LHCN-M2 (cell line): ENCODE measurements around the gene TCEANC2. TPM values are rescaled to one million over a fixed set of nuclear protein-coding genes. Genes with fewer than 3 reads are reported as not detected.
"Not testable (repeated sequence)": the region's sequence is repeated elsewhere in the genome, so short reads cannot be mapped to it uniquely, and the experiment has no call there.

Experiments used
- DNase-seq: peaks from one replicate; pipeline ENCODE4 v3.0.0-alpha.2; 2012; ENCODE audit warnings: low read depth
- total RNA-seq: library from RNA; depleted of rRNA; stranded (reverse); fragments of >200 nt; gene quantifications from 2 replicates; pipeline ENCODE4 v1.2.3, GENCODE V29; 2014

Gene TCEANC2
- total RNA-seq, 1 experiment from 2014 or later: 4.6 TPM

DNA sequence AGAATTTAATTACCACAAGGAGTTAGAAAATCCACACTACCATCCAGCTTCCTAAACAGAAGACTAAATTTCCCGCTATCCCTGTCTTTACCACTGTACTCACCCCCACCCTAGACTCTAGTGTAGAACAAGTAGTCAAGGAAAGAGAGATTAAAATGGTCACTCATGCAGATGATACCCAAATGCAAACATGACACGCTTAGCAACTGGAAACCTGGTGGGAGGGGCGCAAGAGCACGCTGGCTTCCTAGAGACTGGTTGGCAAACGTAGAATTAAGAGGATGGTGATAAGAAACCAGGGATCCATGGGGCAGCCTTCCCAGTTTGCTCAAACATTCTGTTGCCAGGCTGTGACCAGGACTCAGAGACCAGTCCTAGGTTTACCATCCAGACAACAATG is 25.6 kb upstream of the TCEANC2 start:
- DNase-seq: no peak

DNA sequence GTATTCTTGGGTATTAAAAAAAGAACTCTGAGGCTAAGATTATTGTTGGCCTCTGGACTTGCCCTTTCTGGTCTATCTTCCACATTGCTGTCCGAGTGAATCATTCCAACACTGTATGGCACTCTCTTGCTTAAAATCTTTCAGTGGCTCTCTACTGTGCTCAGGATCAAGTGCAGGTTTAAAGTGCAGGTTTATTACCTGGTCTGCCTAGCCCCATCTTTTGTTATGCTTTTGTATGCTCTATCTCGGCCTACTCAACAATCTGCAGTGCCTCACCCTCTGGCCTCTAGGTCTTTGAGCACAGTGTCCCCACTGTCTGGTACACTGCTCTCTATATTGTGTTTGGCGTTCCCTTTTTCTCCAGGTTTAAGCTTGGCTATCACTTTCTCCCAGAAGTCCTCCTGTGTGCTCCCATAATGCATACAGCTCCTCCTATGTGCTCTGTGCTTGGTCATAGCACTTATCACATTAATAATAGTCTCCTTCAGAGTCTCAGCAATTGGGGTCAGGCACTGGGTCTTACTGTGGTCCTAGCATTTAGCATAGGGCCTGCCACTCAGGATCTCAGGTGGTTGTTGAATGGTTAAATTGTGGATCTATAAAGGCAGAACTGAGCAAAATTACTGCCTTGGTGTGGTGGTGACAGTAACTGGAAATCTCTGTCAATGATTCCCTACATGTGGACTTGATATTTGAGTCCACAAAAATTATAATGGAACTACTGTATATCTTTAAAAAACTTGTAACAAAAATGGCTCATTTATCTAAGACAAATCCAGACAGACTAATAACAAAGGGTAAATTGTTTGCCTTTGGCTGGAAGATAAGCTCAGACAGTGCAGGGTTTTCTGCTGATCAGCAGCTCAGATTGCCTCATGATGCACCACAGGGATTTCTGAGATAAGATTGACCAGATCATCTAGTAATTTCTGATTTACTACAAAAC is 24.8 kb upstream of the TCEANC2 start:
- no peak for DNase-seq

DNA sequence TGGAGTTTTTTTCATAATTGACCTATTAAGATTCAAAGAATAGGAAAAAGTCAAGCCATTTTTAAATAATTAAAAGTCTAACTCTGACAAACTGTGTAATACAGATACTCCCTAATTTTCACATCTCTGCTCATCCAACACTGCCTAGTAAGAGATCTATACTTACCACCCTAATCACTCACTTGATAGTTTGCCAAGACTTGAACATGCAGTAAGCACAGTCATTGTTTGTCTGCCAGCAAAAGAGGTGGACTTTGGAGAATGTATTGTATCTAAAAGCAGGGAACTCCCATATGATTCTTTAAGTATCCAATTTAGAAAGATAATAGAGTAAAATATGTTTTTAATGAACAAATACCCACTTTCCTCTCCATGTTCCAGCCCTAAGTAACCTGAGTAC is 15.9 kb upstream of the TCEANC2 start:
- no peak for DNase-seq

DNA sequence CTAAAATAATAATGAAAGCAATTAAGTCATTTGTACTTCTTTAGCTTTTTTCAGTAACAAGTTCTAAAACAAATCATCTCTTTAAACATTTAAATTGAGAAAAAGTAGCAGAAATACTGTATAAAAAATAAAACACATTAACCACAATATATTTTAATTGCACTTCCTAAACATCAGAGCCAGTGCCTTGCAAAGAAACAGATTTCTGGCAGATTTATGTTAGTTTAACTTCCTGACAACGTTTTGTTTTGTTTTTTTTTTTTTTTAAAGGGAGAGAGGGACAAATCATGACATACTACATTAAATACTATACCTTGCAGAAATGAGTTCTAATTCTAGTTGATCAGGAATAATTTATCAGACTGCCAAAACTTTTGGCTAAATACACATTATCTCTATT is 11.6 kb upstream of the TCEANC2 start:
- no peak for DNase-seq

DNA sequence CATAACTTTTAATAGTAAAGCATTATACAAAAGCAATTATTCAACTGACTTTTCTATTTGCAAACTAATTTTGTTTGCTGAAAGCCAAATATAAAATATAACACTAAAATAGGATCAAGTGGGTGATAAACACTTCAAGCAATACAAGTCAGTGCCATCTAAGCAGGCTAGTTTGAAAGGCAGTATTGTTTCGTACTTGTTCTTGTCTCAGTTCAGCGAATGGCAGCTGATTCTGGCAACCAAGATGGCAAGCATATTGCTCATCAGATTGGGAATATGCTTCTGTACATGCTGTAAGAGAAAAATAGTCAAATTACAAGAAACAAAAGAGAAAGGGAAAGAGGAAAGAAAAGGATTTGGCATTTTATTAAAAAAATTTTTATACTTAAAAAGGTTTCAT is 7.9 kb upstream of the TCEANC2 start:
- DNase-seq: no peak

DNA sequence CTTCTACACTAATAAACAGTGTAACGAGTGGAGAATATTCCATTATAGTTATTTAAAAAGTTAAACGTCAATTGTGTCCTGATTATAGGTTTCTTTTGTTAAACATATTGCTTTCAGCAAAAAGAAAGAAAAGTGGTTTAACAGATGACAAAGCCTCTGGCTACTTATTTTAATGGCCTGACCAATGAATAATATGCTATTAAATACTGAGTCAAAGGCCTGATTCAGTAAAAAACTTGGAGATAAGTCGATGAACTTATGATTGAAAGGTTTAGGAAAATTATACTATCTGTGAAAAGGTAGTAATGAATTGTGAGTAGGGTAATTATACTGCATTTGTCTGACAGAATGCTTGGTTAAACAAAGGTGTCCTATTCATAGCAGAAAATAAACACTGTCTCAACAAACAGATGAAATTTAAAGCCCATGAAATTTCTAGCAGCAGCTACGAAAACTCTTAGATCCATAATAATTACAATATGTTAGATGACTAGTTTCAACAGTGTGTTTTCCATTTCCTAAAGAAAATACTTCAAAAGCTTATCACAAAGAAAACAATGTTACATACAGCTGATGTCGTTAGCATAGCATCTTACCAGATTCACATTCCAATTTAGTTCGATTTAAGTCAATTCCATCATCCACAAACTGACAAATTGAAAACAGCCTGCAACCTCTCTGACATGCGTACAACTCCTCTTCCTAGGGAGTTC is 6.6 kb upstream of the TCEANC2 start:
- no peak for DNase-seq

DNA sequence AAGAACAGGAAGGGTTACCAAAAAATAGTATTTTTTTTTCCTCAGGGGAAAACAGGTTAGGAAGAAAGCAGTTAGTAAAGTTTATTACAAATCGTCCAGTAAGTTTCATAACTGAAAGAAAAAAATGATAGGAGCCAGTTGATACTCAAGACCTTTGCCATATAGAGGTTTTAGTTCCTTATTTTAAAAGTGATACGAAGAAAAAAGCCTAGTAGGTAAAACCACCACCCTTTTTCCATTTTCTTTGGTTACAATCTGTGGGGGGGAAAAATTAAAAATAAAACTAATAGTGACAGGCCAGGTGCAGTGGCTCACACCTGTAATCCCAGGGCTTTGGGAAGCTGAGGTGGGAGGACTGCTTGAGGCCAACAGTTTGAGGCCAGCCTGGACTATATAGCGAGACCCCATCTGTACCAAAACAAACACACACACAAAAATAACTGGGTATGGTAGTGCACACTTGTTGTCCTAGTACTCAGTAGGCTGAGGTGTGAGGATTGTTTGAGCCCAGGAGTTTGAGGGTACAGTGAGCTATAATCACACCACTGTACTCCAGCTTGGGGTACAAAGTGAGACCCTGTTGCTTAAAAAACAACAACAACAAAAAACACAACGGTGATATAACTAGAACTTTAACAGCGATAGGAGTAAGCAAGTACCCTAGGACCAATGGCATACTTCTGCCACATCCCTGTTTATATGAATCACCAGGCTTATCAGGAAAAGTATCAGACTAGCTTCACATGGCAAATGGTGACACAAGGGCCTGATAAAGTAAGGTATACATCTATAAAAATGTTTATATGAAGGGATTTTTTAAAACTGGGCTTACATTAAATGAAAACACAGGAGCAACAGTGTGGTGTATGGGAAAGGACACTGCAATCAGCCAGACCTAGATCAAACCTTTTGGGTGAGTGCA is 5.8 kb upstream of the TCEANC2 start:
- DNase-seq: no peak

DNA sequence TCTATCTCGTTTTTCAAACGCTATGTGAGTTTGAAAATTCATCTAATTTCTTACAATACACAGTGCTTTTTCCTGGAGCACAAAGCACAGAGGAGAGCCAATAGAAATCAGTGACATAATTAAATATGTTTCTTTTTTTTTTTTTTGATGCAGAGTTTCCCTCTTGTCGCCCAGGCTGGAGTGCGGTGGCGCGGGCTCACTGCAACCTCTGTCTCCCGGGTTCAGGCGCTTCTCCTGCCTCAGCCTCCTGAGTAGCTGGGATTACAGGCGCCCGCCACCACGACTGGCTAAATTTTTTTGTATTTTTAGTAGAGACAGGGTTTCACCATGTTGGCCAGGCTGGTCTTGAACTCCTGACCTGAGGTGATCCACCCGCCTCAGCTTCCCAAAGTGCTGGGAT is 3.0 kb upstream of the TCEANC2 start:
- DNase-seq: not testable (repeated sequence)

DNA sequence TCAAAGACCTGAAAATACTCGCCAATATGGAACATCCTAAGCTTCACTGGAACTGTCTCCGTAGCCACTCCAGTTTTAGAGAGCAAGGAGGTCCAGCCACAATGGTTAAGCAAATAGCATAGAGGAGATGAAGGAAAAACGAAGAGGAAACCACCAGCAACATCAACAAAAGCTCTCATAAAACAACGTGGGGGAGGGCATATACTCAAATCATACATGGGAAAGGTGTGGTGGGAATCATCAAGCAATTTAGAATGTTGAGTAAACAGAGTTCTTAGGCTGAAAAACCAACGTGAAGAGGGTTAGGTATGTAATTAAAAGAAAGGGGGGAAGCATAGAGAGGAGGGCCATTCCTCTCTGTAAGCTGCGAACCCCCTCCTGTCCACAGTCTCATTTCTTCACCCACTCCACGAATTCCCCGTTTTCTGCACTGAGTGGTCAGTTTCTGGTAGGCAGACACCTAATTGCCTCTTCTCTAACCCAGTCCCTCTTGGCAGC is 1.4 kb upstream of the TCEANC2 start:
- no peak for DNase-seq

DNA sequence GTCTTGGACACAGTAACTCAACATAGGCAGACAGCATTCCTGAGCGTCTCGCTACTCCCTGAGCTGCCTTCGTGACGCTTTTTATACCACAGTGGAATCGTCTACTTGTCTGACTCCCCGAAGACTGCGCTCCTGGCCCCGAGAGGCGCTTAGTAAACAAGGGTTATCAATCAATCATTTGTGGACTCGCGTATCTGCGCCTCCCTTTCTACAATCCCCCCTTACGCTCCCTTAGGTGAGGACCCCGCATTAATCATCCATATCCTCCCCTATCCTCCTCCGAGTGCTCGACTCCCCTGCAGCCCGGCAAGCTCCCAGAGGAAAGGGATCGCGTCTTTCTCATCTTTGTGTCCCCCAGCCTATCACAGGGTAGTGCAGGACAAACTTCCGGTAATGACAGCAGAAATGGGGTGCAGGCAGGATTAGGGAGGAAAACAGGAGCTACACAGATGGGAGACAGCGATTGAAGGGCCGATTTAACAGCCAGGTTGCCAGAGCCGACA is 926 bp upstream of the TCEANC2 start:
- DNase-seq: peak; percentile 46

DNA sequence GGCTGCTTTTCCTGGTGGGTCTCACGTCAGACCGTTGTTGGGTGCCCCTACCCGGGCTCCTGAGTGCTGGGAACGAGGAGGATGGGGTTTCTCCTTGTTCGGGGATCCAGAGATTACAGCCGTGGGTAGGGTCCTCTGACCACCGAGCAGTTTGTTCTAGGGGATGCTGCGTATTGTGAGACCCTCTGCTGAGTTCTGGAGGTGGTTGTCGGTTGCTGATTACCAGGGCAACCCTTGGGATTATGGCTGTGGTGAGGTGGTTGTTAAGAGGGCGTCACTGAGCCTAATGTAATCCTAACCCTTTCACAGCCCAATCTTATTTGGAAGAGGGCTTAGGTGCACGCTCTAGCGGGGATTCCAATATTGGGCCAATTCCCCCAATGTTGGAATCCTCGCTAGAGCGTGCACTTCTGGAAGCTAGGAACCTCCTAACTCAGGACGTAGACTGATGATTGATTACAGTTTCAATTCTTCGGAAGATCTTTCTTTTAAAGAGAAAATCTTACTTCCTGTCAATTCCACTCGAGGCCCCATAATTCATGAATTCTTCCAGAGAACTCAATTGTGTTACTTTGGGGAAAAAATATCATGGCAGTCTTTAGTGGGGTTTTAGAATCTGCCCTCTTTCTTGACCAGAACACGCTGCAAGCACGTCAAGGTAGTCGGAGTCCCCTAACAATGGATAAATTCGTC is 483 bp downstream of the TCEANC2 start:
- peak; percentile 28 for DNase-seq

DNA sequence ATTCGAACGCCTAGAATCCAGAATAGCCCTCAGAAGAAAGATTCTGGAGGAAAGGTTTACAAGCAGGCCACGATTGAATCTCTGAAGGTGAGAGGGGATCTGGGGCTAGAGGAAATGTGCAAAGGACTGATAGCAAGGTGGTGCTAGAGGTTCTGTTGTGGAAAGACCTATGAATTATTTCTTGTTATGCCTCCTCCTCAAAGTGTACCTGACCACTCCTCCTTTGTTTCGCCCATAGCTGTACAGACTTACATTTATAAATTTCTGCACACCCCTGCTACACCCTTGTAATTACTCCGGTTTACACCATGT is 986 bp downstream of the TCEANC2 start:
- no peak for DNase-seq

DNA sequence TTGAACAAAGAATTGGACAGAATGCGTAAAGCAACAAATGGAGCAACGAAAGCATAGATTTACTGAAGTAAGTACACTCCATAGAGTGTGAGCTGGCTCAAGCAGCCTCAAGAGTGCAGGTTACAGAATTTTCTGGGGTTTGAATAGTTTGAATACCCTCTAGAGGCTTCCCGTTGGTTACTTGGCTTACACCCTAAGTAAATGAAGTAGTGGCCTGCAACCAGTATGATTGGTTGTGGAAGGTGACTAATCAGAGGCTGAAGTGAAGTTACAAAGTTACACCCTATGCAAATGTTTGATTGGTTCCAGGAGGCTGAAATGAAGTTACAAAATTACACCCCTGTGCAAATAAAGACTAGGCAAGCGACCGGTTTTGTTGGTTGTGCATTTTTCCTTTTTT is 10.9 kb downstream of the TCEANC2 start:
- no peak for DNase-seq

DNA sequence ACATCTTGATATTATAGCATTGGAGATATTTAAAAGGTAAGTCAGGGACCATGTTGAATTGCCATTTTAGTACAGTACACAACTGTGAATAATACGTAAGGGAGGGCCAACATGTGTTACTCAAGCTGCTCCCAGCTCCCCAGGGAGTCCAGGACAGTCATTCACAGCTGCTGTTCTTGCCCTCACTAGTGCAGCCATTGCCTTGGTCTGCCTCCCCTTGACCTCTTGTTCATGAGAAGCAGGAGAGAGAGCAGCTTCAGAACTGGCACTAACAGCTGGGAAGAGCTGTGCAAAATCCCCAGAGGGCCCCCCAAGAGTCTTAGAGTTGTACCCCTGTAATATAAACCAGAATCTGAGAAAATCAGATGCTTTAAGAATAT is 16.4 kb downstream of the TCEANC2 start:
- DNase-seq: peak; percentile 97

DNA sequence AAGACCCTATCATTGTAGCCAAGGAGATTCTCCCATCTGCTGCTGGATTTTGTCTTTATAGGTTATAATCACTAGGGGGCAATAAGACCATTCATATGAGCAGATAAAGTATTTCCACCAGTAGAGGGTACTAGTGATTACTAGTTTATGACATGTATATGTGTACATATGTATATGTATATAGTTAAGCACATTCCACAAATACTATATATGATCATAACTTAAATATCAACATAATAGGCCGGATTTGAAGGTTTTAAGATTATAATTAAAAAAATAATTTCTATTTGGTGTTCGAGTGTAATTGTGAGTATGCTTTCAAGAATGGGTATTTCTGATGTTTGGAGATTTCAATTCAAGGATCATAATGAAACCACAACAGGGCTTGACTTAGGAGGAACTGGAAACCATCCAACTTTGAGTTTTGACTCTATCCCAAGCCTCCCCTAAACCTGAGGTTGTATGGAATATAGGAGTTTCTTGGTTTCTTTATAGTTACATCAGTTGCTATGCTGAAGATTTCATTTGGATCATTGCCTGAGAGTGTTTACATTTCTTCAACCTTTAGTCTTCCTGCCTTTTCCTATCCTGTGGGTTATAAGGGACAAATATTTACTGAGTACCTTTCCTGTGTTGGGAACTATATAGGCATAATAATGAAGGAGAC is 16.9 kb downstream of the TCEANC2 start:
- no peak for DNase-seq

DNA sequence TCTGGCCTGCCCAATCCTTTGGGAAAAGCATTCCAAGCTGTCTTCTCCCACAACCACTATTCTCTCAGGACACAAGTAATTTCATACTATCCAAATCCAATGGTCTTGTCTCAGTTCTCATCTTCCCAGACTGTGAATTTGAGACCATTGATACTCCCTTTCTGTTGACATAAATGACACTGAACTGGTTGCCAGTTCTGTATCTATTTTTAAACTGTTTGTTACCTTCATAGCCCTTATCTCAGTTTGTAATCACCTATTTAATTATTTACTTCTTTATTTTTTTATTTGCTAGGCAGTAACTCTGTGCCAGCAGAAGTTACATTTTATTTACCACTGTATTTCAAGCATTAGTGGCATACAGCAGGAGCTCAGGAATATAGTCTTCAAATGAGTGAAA is 24.0 kb downstream of the TCEANC2 start:
- no peak for DNase-seq

DNA sequence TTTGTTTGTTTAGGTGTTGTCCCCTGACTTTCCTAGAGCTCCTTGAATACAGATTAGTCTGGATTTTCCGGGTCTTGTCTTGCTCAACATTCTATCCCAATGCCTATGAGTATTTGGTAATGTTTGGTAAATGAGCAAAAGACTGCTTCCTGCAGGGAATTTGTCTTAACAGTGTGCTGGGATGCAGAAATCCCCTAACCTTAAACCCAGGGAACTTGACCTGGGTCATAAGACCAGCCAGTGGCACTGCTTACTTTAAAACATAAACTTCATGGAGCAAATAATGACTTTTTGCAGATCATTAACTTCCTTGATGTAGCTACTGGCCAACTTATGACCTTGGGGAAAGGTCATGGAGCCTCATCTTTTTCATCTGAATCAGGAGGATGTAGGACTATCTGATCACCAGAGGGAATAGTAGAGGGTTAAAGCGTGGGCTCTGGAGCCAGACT is 27.2 kb downstream of the TCEANC2 start:
- DNase-seq: no peak

DNA sequence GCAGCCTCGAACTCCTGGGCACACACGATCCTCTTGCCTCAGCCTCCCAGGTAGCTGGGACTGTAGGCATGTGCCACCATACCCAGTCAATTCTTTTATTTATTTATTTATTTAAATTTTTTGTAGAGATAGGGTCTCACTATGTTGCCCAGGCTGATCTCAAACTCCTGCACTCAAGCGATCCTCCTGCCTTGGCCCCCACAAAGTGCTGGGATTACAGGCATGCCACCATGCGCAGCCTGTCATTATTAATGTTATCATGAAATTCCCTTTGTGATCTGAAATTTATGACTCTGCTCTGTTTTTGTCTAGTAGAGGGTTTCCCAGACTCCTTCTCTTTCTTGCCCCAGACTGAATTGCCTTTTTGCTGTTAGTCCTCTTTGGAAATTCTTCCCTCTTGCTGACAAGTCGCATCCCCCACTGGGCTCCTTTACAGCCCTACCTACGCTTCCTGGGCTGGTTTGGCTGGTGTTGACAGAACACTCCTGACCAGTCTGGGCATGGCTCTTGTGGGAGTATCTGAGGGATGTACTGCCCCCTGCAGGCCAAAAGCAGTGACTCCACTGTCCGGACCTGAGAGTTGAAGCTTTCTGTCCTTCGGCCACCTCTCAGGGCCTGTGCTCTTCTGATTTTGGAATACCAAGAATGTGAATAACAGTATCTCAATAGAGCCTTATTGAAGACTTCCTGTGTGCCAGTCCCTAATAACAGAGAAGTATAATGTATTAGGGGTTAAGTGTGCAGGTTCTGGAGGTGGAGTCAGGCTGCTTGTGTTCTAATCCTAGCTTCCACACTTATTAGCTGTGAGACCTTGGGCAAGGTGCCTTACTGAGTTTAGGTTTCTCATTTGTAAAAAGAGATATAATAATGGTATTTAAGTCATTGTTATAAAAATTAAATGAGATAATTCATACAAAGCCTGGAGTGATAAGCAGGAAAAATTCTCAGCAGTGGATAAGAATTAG is 28.2 kb downstream of the TCEANC2 start:
- peak; percentile 66 for DNase-seq

DNA sequence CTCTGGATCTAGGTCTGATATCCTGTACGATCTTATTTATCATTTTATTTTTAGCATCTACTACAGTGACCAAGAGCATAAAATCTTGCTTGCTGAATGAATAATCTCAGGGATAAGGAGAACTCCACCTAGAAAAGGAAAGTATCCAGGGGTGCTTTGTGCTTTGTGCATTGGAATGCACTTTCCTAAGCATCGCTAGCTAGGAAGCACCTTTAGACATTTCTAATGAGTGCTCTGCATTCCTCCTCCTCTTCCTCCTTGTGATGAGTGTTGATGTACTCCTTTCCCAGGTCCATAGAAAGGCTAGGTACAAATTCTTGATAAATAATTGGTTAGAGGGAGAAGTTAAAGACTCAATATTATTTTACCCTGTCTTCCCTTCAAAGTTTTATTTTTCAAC is 31.4 kb downstream of the TCEANC2 start:
- no peak for DNase-seq
